Cardiac fibroblast (primary cell): ENCODE data around the gene MED29.

Experiments used
- DNase-seq, 2 donors: peaks; one replicate each; pipeline versions ENCODE4 v3.0.0 to v3.0.0-alpha.2; 2010; ENCODE audit warnings: low read depth in 2 of 2
- H3K4me3 ChIP-seq, 2 donors: replicated peaks in 1 of 2; 1 replicate in 1 of 2; 2 replicates in 1 of 2; pipeline ENCODE4 v1.5.1; 2011; ENCODE audit warnings: low read depth in 2 of 2, low read length in 2 of 2, mild to moderate bottlenecking in 2 of 2, moderate library complexity in 1 of 2
- TF ChIP-seq, protein P1 (sequence below): IDR thresholded peaks from one replicate; pipeline ENCODE4 v1.5.1; 2011; ENCODE audit warnings: low read depth, mild to moderate bottlenecking, low read length, inconsistent platforms

The MED29 gene

DNA sequence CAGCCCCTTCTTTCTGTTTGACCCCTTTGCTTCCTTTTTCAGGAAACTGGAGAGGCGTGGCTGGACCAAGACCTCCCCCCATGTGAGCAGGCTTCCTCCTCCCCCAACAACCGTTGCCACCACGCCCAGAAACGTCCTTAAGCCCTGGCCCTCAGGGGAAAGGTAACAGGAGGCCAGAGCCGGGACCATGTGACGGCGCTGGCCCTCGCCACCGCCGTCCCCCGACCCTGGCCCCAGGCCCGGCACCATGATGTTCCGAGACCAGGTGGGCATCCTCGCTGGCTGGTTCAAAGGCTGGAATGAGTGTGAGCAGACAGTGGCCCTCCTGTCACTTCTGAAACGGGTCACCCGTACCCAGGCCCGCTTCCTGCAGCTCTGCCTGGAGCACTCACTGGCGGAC lies 34.5 kb upstream of the MED29 start:
- TF ChIP-seq, protein P1, sequence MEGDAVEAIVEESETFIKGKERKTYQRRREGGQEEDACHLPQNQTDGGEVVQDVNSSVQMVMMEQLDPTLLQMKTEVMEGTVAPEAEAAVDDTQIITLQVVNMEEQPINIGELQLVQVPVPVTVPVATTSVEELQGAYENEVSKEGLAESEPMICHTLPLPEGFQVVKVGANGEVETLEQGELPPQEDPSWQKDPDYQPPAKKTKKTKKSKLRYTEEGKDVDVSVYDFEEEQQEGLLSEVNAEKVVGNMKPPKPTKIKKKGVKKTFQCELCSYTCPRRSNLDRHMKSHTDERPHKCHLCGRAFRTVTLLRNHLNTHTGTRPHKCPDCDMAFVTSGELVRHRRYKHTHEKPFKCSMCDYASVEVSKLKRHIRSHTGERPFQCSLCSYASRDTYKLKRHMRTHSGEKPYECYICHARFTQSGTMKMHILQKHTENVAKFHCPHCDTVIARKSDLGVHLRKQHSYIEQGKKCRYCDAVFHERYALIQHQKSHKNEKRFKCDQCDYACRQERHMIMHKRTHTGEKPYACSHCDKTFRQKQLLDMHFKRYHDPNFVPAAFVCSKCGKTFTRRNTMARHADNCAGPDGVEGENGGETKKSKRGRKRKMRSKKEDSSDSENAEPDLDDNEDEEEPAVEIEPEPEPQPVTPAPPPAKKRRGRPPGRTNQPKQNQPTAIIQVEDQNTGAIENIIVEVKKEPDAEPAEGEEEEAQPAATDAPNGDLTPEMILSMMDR = no peak
- H3K4me3 ChIP-seq = no peak overlapping the region
- no peak for DNase-seq

DNA sequence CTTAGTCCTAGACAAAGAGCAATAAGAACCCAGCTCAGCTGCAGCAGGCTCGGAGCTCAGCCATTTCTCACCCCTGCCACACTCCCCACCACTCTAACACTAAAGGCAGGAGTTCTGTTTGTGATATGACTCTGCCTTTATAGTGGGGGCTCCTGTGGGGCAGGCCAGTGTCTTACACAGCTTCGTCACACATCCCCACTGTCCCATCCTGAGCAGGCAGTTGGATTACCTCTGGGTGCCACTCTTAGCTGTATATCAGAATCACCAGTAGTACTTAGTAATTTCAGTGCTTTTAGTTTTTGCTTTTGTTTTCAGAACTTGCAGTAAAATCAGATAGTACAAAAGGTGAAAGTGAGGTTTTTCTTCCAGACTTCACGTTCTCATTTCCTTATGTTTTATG lies 32.2 kb upstream of the MED29 start:
- TF ChIP-seq, protein P1 = no peak
- no peak for DNase-seq
- H3K4me3 ChIP-seq = no peak overlapping the region

DNA sequence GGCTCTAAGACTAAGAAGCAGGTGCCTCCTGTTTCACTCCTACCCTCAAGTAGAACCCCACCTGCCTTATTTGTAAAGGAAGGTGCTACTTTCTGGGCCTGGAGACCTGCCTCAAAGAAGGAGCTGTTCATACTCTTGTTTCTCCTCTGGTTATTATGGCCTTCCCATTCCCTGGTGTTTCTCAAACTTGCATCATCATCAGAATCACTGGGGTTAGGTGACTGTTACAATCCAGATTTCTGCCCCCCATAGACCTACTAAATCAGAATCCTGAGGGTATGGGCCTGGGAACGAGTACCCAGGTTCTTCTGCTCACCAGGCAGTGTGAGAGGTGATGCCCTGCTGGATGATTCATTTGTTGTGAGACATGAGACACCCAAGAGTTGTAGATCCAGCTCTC lies 30.6 kb upstream of the MED29 start:
- TF ChIP-seq, protein P1 = no peak
- DNase-seq = no peak
- no peak overlapping the region for H3K4me3 ChIP-seq

DNA sequence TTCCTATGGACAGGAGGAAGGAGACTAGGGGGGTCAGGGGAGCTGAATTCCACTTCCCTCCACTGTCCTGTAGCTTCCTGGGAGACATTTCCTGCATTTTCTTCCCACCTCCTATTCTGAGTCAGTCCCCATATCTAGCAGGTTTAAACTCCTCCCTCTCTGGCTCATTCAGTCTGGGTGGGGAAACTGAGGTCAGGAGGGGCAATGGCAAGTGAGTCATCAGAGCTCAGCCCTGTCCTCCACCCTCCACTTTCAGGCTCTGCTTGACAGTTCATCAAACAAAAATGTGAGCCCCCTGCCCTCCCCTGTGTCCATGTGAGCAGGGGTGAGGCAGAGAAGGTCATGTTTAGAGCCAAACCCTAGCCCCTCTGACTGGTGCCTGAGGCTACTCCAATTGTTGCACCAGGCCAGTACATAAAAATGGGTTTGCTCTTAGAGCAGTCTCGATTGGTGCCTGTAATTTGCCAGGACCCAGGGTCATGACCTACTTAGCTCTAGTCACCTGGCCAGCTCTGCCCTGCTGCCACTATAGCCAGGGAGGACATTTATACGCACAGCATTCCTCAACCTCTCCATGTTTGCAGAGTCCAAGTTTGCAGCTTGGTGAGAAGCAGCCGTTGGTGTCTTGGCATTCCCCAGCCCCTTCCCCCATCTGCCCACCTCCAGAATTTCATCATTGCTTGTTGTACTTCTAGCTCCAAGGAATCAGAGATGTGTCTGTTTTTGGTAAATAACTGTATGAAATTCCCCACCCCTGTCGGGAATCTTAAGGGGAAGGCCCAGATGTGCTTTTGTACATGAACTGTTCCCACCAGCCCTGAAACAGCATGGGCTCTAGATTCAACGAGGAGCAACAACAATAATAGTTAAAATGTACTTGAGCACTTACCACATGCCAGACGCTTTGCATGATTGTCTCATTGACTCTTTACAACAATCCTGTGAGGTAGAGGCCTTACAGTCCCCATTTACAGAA lies 28.2 kb upstream of the MED29 start:
- TF ChIP-seq, protein P1 = no peak
- no peak overlapping the region for H3K4me3 ChIP-seq
- DNase-seq = peak; percentile 68 to 70

DNA sequence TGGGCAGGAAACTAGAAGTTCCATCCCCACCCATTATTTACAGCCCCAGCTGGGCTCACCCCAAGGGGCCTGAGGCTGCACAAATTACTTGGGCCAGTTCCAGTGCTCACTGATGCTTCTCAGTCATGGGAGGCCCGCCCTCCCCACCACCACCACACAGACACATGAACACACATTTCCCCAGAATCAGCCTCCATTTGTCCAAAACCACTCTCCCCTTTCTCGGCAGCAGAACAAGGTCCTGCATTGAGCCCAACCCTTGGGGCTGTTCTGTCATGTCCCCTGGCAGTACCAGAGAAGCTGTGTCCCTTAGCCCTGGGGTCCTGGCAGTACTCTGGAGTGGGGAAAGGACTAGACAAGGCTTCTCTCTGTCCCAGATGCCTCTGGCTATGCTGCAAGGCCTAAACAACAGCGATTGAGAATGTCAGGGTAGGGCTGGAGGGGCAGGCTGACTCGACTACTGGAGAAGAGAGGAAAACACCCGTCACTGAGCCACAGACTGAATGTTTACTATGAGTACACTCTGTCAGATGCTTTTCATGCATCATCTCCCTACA lies 27.2 kb upstream of the MED29 start:
- no peak overlapping the region for H3K4me3 ChIP-seq
- DNase-seq = peak; percentile 36 to 52
- TF ChIP-seq, protein P1 = no peak

DNA sequence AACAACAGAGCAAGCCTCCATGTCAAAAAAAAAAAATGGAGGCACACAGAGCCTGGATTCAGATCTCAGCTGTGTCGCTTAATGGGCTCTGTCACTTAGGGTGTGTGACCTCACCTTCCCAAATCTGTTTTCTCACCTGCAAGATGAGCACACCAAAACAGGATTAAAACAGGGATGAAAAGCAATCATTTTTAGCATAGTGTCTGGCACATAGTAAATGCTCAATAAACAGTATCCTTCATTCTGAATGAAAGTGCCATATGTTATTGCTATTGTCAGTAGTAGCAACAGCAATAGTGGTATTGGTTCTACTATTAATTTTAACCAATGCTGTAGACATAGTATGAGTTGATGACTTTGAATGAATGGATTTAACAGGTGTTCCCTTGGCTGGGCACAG lies 25.6 kb upstream of the MED29 start:
- DNase-seq = no peak
- no peak overlapping the region for H3K4me3 ChIP-seq
- TF ChIP-seq, protein P1 = no peak
